ENCODE measurements around the gene POU6F2.

Gene POU6F2

DNA sequence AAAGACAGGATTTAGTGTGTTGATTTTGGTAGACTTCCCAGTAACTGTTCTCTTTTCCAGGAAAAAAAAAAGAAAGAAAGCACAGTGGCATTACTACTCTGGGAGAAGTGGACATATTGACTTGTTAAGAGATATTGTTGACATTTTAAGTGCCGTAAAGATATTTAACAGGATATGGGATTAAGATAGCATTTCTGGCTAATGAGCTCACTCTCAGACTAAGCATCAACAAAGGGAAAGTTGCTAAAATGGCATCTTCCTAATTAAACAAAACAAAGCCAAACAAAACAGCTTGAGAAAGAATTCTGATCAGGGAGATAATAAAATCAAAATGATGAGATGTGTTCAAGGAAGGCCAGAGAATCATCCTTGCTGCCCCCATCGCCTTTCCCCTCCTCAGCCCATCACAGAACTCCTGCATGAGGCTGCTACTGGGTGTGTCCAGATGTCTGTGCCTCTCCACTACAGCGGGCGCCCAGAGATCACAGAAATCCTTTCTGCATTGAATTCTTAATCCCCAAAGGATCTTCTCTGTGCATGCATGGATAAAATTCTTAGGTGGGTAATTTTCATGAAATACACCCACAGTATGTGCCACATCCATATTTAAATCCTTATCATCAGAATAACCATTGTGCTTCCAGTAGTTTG is 270.5 kb downstream of the POU6F2 start:
- Mint-ChIP-seq H3K27ac (no peak overlapping the region), H3K4me1 (ENCODE audit: low read depth in 2 of 2) (no peaks in the 10 kb centered on the region), H3K36me3 (ENCODE audit: insufficient read depth) (no peaks in the 10 kb centered on the region), H3K9me3 (no peaks in the 10 kb centered on the region), H3K27me3 (peaks cover 18 to 41% of the 10 kb centered on the region in 2 donors), H3K4me3 (no peak overlapping the region)
- ATAC-seq (replicated peaks) (no peak), DNase-seq (no peak)

DNA sequence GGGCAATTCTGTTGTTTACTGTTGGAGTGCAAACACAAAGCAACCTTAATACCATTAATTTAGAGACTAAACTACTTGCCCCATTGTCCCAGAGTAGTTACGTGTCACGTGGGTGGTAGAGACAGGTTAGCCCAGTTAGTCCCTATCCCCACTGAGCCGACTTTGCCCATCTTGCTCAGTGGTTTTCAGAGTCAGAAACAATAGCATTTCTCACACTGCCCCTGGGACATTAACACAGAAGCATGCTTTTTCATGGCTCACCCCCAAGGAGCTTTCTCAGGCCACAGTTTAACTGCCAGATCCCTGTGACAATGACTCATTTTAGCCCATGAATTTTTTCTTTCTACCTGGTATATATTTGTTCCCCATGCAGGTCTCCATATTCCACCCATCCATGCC is 271.0 kb downstream of the POU6F2 start:
- no peaks in the 10 kb centered on the region for H3K4me1 Mint-ChIP-seq (ENCODE audit: low read depth in 2 of 2)
- no peak overlapping the region for H3K27ac Mint-ChIP-seq

DNA sequence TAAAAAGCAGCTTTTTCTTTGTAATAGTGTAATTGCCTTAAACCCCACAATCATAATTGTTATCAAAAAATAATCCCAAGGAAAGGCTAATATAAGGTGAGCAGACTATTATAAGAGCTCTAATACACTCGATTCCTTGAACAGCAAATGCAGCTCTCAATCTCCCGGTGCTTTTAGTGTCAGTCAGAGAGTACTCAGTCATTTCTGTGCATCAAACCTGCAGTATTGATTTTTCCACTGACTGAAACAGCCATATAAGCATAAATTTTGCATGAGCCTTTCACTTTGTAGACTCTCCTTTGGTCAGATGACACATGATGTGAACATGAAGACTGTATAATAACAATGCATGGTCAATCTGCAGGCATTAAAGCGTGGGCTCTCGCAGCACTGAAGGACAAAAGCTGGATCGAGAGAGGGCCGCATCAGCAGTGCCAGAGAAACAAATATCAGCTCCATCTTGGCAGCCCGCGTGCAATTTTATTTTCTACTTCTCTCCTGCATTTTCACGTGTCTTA is 272.0 kb downstream of the POU6F2 start:
- DNase-seq, result no peak
- H3K9me3 Mint-ChIP-seq, result no peaks in the 10 kb centered on the region
- H3K4me3 Mint-ChIP-seq, result no peak overlapping the region
- no peaks in the 10 kb centered on the region for H3K36me3 Mint-ChIP-seq (ENCODE audit: insufficient read depth)
- no peak overlapping the region for H3K27ac Mint-ChIP-seq
- ATAC-seq (replicated peaks), result no peak
- no peaks in the 10 kb centered on the region for H3K4me1 Mint-ChIP-seq (ENCODE audit: low read depth in 2 of 2)
- H3K27me3 Mint-ChIP-seq, result peaks cover 18 to 41% of the 10 kb centered on the region in 2 donors

More for the DNA sequence above, 271.0 kb downstream of the POU6F2 start:
- Mint-ChIP-seq H3K9me3 (no peaks in the 10 kb centered on the region), H3K4me3 (no peak overlapping the region), H3K27me3 (peaks cover 18 to 41% of the 10 kb centered on the region in 2 donors), H3K36me3 (ENCODE audit: insufficient read depth) (no peaks in the 10 kb centered on the region)
- no peak for ATAC-seq (replicated peaks)
- DNase-seq, result no peak

DNA sequence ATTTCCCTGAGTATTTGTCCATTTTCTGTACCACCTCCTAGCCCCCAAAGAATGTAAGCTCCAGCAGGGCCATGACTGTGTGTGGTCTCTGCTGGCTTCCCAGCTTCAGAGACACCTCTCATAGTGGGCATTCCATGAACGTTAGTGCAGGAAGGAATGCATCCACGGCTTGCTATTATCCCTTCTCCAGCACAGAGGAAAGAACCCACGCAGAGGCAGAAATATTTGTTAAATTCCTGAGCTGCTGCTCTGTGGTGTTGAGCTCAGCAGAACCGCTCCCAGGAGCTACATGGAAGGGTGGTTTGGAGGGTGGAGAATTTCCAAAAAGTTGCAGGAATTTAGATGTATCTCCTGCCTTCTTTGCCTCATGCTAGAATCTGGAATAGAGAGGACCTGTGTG is 275.2 kb downstream of the POU6F2 start:
- Mint-ChIP-seq H3K9me3 (no peaks in the 10 kb centered on the region), H3K27me3 (peaks cover 18 to 32% of the 10 kb centered on the region in 2 donors), H3K36me3 (ENCODE audit: insufficient read depth) (no peaks in the 10 kb centered on the region), H3K4me3 (no peak overlapping the region), H3K27ac (no peak overlapping the region), H3K4me1 (ENCODE audit: low read depth in 2 of 2) (no peaks in the 10 kb centered on the region)
- ATAC-seq (replicated peaks), result no peak
- DNase-seq, result no peak

DNA sequence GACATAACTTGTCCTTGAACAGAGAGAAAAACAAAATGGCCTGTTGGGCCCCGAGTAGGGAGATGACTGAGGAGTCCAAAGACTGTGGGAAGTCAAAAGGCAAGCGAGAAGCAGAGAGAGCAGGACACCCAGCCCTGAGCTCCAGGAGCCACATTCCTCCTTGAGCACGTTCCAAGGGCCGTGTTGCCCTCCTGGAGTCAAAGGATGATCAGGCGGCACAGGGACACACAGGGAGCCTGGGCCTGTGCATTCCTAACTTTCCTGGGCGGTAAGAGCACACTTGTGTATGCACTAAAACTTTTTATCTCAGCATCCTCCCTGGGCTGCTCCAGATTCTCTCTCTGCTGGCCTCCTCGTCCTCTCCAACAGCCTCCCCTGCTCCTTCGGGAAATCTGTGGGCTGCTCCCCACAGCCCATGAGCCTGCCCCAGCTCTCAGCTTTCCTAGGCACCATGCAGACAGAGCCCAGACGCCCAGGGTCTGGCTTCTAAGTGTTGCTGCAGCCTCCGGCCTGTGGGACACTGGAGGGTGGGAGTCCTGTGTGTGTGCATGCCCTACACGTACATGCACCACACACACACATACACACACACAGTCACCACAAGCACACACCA is 281.8 kb downstream of the POU6F2 start:
- H3K27me3 Mint-ChIP-seq, result no peaks in the 10 kb centered on the region
- H3K4me3 Mint-ChIP-seq, result no peak overlapping the region
- ATAC-seq (replicated peaks), result no peak
- no peaks in the 10 kb centered on the region for H3K4me1 Mint-ChIP-seq (ENCODE audit: low read depth in 2 of 2)
- no peak for DNase-seq
- no peaks in the 10 kb centered on the region for H3K36me3 Mint-ChIP-seq (ENCODE audit: insufficient read depth)
- no peak overlapping the region for H3K27ac Mint-ChIP-seq
- H3K9me3 Mint-ChIP-seq, result no peaks in the 10 kb centered on the region

DNA sequence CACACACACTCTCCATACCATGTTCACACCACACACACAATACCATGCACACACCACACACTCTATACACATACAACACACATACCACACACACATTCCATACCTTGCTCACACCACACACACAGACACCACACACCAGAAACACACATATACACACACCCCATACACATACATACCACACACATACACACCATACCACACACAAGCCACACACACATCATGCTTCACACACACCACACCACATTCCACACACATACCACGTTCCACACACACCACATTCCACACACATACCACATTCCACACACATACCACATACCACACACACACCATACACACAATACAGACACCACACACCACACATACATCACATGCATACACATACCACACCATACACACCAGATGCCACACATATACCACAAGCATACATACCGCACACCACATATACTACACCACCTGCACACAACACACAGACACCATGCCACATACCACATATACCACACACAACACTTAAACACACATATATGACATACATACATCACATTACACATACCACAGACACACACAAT is 282.7 kb downstream of the POU6F2 start:
- no peak for ATAC-seq (replicated peaks)
- Mint-ChIP-seq H3K4me1 (ENCODE audit: low read depth in 2 of 2) (no peaks in the 10 kb centered on the region), H3K27me3 (no peaks in the 10 kb centered on the region)

DNA sequence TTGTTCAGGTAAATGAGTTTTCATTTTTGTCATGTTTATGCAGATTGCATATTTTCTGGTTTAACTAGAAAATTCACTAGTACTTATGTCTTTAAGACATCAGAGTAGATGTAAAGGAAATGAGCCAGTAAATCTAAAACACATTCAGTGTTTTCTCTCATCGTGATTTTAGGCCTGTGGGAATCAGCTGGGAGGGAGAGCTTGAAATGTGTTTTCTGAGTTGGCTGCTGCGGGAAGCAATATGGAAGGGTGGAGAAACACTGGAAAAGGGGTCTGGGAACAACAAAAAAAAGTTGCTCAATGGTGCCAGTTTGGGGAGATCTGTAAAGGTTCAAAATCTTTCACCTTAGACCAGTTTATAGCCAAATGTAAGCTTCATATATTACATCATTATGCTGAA is 284.1 kb downstream of the POU6F2 start:
- Mint-ChIP-seq H3K4me3 (no peak overlapping the region), H3K27ac (no peak overlapping the region), H3K9me3 (no peaks in the 10 kb centered on the region), H3K27me3 (no peaks in the 10 kb centered on the region), H3K4me1 (ENCODE audit: low read depth in 2 of 2) (no peaks in the 10 kb centered on the region), H3K36me3 (ENCODE audit: insufficient read depth) (no peaks in the 10 kb centered on the region)
- ATAC-seq (replicated peaks), result no peak
- DNase-seq, result no peak

More for the DNA sequence above, 282.7 kb downstream of the POU6F2 start:
- Mint-ChIP-seq H3K9me3 (no peaks in the 10 kb centered on the region), H3K27ac (no peak overlapping the region), H3K4me3 (no peak overlapping the region), H3K36me3 (ENCODE audit: insufficient read depth) (no peaks in the 10 kb centered on the region)
- no peak for DNase-seq

DNA sequence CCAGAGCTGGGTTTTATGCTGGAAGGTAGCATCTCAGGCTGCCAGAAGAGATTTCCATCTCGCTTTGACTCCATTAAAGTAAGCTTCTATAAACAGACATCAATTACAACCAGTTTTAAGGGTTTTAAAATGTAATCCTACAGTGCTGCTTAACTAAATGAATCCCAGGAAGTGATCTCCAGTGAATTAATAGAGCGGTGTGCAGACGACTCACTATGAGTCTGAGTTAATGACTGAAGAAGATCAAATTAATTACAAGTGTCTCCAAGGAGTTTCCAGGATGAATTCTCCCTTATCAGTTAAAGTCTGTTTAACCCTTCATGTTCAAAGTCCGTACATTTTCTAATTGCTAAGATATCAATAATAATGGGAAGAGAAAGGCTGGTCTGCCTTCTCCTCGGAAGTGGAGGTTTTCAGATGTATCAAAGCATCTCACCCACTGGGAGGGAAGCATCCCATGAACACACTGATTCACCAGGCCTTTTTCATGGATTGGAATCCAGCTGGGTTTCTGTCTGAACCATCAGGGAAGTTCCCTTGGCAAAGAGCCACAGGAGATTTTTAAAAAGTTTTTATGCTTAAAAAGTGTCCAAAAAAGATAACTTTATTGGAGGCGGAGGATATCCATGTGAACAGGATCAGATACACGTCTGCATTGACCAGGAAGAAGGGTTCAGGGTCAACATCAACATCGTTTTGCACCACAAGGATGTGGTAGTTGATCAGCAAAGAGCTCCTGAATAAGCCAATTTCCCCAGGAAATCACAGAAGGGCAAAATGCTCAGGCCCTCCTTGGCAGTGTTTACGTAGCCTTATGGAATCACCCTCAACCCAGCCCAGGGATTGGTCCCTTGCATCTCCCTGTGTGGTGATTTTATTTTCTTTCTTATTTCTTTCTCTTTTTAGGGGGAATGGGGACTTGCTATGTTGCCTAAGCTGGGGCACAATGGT is 288.2 kb downstream of the POU6F2 start:
- no peak overlapping the region for H3K27ac Mint-ChIP-seq
- H3K36me3 Mint-ChIP-seq (ENCODE audit: insufficient read depth), result peaks cover 2% of the 10 kb centered on the region
- DNase-seq (no peak), ATAC-seq (replicated peaks) (no peak)
- no peaks in the 10 kb centered on the region for H3K9me3 Mint-ChIP-seq
- peaks cover 13 to 16% of the 10 kb centered on the region in 2 donors for H3K27me3 Mint-ChIP-seq
- no peak overlapping the region for H3K4me3 Mint-ChIP-seq
- no peaks in the 10 kb centered on the region for H3K4me1 Mint-ChIP-seq (ENCODE audit: low read depth in 2 of 2)

DNA sequence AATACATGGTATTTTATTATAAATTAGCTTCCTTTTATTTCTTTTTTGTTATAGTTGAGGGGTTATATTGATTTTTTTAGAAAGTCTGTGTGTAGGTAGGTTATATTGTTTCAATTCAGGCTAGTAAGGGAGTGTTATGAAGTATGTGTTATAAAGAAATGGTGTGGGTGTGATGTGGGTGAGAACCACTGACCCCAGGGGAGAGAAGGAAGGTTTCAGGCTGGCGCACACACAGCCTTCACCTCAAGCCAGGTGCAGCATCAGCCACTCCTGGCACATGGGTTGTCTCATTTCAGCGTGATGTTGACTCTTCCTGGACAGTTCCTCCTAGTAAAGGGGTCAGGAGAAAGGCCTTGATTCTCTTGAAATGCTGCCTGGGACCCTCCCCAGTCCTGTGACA is 291.3 kb downstream of the POU6F2 start:
- ATAC-seq (replicated peaks), result no peak

DNA sequence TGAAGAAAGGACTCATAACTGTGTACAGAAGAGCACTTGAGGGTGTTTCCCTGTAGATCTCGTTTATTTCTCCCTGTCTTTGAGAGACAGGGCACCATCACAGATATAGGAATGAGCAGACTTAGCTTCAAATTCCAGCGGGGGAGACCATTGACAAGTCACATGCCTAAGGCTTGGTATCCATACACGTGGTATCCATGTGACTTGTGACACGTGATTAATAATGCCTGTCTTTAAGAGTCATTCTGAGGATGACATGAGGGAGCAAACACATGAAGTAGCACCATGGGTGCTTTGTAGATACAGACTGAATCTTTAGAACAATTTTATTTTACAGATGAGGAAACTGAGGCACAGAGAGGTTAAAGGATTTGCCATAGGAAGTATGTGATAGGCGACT is 292.3 kb downstream of the POU6F2 start:
- no peak overlapping the region for H3K27ac Mint-ChIP-seq
- H3K27me3 Mint-ChIP-seq, result peaks cover 13 to 22% of the 10 kb centered on the region in 2 donors
- no peak for ATAC-seq (replicated peaks)
- no peaks in the 10 kb centered on the region for H3K4me1 Mint-ChIP-seq (ENCODE audit: low read depth in 2 of 2)
- no peak for DNase-seq
- H3K4me3 Mint-ChIP-seq, result no peak overlapping the region
- H3K36me3 Mint-ChIP-seq (ENCODE audit: insufficient read depth), result peaks cover 2% of the 10 kb centered on the region
- no peaks in the 10 kb centered on the region for H3K9me3 Mint-ChIP-seq

More for the DNA sequence above, 291.3 kb downstream of the POU6F2 start:
- no peaks in the 10 kb centered on the region for H3K4me1 Mint-ChIP-seq (ENCODE audit: low read depth in 2 of 2)
- H3K4me3 Mint-ChIP-seq, result no peak overlapping the region
- peaks cover 13 to 22% of the 10 kb centered on the region in 2 donors for H3K27me3 Mint-ChIP-seq
- peaks cover 2% of the 10 kb centered on the region for H3K36me3 Mint-ChIP-seq (ENCODE audit: insufficient read depth)
- H3K9me3 Mint-ChIP-seq, result no peaks in the 10 kb centered on the region
- H3K27ac Mint-ChIP-seq, result no peak overlapping the region
- no peak for DNase-seq

DNA sequence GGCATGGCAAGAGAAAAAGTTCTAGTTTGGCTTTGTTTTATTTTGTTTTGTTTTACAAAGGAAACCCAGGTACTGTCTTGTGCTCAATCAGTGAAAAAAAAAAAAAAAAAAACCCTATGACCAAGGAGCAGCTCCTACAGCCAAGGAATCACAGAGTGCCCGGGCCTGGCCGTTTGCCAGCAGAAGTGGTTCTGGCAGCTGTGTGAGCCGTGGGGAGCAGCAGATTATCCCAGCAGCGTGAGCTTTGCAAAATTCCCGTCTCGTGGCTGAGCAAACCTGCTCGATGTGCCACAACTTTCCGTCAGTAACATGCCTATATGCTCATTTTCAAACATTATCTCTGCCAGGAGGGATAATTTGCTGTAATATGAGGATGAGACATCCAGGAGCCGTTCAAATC is 293.7 kb downstream of the POU6F2 start:
- no peaks in the 10 kb centered on the region for H3K4me1 Mint-ChIP-seq (ENCODE audit: low read depth in 2 of 2)
- ATAC-seq (replicated peaks), result no peak

DNA sequence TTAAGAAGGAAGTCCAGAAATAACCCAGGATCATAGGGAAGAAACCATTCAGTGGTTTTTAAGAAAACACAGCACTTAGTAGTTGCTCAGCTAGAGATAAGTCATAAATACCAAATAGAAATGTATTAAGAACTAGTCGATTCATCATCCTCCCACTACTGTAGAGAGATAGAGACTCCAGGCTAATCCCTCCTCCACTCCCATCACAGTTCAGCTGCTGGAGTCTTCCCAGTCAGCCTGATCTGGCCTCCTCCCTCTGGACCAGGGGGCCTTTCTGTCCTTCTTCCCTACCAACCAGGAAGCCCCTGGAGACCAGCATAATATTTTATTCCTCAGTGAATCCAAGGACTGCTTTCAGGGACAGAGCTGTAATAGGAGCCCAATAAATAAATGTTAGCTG is 294.4 kb downstream of the POU6F2 start:
- Mint-ChIP-seq H3K4me1 (ENCODE audit: low read depth in 2 of 2) (no peaks in the 10 kb centered on the region), H3K27ac (no peak overlapping the region), H3K27me3 (peaks cover 13 to 22% of the 10 kb centered on the region in 2 donors), H3K9me3 (no peaks in the 10 kb centered on the region), H3K36me3 (ENCODE audit: insufficient read depth) (peaks cover 2% of the 10 kb centered on the region), H3K4me3 (no peak overlapping the region)
- no peak for ATAC-seq (replicated peaks)
- DNase-seq, result no peak

More for the DNA sequence above, 293.7 kb downstream of the POU6F2 start:
- Mint-ChIP-seq H3K9me3 (no peaks in the 10 kb centered on the region), H3K27ac (no peak overlapping the region), H3K36me3 (ENCODE audit: insufficient read depth) (peaks cover 2% of the 10 kb centered on the region), H3K27me3 (peaks cover 13 to 22% of the 10 kb centered on the region in 2 donors), H3K4me3 (no peak overlapping the region)
- no peak for DNase-seq

DNA sequence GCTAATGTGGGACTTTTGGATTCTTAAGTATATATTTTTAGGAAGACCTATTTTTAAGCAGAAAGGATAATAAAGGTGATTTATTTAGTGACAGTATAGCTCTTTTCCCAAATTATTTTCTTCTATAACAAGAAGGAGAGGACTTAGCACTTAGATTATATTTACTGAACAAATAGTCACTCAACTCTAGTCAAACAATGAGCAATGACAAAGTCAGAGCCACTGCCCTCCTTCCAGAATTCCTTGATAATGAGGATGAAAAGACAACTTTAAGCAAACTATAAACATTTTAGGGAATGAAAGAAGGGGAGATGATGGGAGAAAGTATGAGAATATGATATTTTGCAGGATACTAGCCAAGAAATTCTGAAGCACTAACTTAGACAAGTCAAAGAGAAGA is 295.0 kb downstream of the POU6F2 start:
- Mint-ChIP-seq H3K36me3 (ENCODE audit: insufficient read depth) (peaks cover 2% of the 10 kb centered on the region), H3K9me3 (no peaks in the 10 kb centered on the region)

More for the DNA sequence above, 295.0 kb downstream of the POU6F2 start:
- DNase-seq (no peak), ATAC-seq (replicated peaks) (no peak)
- Mint-ChIP-seq H3K4me1 (ENCODE audit: low read depth in 2 of 2) (no peaks in the 10 kb centered on the region), H3K27ac (no peak overlapping the region), H3K4me3 (no peak overlapping the region), H3K27me3 (peaks cover 13 to 22% of the 10 kb centered on the region in 2 donors)
